Effector CD8-positive, alpha-beta T cell (primary cell): ENCODE data around the gene XYLB.
"Not testable (repeated sequence)": the region's sequence is repeated elsewhere in the genome, so short reads cannot be mapped to it uniquely, and the experiment has no call there.

Experiments used
- DNase-seq: peaks from one replicate; lab custom pipeline; 2025; lab: John Stamatoyannopoulos, UW
- total RNA-seq, 4 experiments: gene quantifications; one replicate each; lab custom pipeline; 2026; lab: John Stamatoyannopoulos, UW

The XYLB gene
- 0.18 to 0.97 (median 0.62) reads per million in 4 experiments for total RNA-seq

DNA sequence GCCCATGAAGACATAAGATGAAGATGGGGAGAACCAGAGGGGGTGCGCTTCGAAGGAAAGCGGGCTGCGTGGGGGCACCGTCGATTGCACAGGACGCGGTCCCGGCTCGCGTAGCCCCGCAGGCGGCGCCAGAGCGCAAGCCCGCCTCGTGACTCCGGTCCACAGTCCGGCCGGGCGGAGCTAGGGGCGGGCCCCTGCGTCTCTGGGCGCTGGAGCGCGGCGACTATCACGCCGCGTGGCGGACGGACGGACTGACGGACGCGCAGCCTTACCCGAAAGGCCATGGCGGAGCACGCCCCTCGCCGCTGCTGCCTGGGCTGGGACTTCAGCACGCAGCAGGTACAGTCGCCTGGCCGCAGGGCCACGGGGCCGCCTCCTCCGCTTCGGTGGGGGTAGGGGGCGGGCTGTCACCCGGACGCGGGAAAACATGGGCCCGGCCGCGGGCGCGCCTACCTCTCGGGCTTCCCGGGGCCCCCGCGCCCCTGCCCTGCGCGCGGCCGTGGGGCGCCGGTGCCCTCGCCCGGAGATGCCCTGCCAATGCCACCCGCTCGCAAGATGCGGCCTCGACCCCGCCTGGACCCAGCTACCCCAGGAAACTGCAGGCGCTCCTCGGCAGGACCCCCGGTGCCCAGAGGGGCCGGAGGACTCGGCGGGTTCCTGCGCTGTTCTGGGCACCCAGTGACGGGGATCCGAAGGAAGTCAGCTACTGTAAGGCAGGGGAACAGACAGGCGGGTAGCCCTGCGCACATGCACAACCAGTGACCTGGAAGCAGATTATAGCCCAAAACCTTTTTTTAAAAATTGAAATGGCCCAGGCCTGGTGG, at the start of gene XYLB:
Gene XYLB (plus strand): TSS at position 199 of the 824 bp plus-strand sequence. CDS start 84 bp downstream, at position 283.
- peak; percentile 51 for DNase-seq

DNA sequence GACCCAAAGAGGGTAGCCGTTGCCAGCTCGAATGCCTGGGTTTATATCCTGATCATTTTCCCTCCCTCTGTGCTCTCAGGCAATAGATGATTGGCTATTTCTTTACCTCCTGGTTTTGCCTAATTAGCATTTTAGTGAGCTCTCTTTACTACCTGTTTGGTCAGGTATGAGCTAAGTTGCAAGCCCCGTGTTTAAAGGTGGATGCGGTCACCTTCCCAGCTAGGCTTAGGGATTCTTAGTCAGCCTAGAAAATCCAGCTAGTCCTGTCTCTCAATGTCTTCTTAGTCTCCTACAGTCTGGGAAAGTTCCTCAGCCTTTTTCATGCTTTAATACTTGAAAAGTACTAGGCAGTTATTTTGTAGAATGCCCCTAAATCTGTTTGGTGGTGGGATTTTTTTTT, 49.5 kb upstream of the XYLB start:
- not testable (repeated sequence) for DNase-seq

DNA sequence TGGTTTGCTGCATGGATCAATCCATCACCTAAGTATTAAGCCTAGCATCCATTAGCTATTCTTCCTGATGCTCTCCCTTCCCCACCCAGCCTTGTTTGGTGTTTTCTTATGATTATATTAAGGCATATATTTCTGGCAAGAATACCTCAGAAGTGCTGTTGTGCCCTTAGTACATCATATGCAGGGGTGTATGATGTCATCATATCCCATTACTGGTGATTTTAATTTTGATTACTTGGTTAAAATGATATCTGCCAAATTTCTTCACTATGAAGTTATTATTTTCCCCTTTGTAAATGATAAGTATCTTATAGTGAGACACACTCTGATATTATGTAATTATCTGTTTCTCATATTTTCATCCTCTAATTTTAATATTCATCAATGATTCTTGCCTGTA, 49.0 kb upstream of the XYLB start:
- DNase-seq = no peak

DNA sequence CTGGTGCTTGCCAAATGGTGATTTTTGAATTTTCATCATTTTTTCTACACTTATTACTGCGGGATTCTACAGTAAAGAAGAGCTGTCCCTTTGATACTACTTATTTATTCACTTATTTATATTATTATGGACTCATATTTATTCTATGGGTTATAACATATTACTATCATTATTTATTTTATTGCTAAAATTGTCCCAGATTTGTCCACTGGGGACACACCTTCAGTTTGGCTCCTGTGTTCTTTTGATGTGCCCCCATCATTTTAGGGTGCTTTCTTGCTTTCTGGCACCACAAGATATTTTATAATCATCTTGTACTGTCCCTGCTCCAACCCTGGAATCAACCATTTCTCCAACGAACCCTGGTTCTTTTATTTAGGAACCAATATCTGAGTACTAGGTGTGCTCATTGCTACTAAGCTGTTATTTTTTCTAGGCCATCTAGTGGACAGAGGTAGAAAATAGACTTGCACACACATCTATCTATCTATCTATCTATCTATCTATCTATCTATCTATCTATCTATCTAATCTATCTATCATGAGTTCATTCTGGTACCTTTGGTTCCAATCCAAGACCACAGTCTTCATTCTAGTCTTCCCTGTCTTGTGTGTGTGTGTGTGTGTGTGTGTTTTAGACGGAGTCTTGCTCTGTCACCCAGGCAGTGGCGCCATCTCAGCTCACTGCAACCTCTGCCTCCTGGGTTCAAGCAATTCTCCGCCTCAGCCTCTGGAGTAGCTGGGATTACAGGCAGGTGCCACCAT, 48.5 kb upstream of the XYLB start:
- no peak for DNase-seq

DNA sequence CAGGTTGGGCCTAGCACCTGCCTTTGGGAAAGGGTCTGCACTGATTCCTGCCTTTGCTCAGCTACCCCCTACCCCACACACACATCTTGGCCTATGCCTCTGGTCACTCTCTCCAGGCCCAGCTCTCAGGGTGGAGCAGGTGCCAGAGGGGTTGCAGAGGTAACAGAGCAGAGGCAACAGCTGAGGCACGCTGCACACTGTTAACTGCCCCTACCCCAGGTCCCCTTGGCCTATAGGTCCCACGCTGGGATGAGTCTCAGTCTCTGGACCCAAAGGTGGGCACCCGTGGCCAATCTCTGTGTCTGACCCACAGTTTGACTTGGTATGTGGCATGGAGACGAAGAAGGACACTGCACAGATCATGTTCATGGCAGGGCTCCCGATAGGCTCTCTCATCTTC, 39.6 kb upstream of the XYLB start:
- DNase-seq = no peak

DNA sequence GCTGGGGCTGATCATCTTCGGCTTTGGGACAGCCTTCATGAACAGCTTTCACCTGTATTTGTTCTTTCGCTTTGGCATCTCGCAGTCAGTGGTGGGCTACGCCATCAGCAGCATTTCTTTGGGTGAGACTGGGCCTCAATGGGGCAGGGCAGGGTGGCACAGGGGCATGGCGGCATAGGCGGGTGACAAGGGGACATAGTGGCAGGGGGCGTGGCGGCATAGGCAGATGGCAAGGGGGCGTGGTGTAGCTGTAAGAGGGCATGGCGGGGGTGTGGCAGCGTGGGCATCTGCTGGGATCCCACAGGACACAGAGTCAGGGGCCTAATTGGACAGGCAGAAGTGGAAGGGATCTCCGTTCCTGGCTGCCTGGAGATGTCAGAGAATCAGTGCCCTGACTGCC, 39.0 kb upstream of the XYLB start:
- no peak for DNase-seq

DNA sequence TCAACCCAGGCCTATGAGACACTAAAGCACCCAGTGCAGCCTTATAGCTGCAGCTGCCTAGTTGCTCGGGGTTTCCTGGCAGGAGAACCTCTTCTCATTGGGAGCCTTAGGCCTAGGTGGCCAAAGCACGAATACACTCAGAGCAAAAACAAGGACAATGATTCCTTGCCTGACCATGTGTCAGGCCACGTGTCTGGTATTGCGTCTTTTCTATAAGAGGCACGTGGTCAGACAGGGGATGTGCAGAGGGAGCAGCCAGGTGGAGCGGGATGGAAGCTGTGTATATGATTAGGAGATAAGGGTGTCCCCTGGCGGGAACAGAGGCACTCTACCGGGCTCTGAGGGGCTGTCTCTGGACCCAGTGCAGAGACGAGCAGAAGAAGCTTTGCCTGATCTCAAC, 38.1 kb upstream of the XYLB start:
- no peak for DNase-seq

DNA sequence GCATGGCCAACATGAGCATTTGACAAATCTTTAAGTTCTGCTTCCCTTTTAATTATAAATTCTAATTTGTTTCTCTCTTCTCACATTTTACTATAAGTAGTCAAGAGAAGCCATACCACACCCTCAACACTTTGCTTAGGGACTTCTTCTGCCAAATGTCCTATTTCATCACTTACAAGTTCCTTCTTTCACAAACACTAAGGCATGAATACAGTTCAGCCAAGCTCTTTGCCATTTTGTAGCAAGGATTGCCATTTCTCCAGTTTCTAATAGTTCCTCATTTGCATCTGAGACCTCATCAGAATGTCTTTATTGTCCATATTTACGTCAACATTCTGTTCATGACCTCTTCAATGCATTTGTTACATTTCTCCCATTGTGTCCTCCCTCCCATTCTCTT, 35.1 kb upstream of the XYLB start:
- no peak for DNase-seq

DNA sequence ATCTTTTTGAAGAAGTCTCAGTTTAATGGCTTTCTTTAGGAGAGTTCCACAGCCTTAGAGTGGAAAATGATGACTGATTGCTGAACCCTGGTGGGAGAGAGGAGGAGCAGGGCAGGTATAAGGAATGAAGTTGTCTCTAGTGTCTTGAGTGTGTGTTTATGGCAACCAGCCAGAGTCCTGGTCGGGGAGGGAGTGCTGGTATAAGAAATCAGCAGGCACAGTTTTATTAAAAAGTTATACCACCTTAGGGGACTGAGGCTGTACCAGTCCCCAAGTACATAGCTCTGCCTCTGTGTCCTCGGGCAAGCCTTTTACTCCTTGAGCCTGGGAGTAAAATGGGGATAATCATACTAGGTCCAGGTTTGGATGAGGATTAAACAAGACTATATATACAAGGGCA, 34.6 kb upstream of the XYLB start:
- DNase-seq = no peak

DNA sequence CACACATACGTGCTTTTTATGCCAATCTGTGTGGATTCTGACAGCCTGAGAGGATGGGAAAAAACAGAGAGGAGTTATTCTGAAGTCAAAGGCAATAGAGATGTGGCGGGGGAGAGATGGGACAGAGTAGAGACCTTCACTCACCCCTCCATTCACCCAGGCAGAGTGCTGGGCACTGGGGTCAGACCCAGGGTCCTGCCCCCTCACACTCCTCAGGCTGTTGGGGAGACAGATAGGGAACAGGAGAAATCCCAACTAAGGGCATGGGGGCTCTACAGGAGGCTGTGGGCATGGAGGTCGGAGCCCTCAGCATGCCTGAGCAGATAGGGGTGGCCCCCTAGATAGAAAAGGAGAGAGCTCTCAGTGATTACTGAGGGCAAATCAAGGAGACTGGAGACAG, 34.2 kb upstream of the XYLB start:
- no peak for DNase-seq

DNA sequence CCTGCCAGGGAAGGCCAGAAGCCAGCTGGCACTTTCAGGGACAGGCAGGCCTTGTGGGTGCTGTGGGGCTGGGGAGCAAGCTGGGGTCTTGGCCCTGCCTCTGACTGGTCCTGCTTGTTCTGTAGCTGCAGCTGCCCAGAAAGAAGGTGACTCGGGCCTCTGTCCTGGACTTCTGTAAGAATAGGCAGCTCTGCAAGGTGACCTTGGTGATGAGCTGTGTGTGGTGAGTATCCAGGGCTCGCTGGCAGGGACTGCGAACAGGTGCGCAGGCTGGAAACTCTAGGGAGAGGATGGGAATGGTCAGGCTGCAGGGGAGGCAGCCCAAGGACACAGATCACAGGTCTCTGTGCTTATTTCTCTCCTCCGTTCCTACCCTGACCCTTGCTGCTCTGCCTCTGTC, 33.3 kb upstream of the XYLB start:
- no peak for DNase-seq

DNA sequence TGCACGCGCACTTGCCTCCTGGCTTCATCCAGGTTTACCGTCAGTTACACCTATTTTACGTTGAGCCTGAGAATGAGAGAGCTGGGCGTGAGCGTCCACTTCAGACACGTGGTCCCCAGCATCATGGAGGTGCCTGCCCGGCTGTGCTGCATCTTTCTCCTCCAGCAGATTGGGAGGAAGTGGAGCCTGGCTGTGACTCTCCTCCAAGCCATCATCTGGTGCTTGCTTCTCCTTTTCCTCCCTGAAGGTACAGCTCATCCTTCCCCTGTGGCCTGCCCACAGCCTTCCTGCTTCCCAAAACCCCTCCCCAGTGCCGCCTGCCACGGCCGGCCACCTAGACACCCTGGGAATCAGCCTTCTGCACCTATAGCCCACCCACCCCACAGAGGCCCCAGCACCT, 32.9 kb upstream of the XYLB start:
- no peak for DNase-seq

DNA sequence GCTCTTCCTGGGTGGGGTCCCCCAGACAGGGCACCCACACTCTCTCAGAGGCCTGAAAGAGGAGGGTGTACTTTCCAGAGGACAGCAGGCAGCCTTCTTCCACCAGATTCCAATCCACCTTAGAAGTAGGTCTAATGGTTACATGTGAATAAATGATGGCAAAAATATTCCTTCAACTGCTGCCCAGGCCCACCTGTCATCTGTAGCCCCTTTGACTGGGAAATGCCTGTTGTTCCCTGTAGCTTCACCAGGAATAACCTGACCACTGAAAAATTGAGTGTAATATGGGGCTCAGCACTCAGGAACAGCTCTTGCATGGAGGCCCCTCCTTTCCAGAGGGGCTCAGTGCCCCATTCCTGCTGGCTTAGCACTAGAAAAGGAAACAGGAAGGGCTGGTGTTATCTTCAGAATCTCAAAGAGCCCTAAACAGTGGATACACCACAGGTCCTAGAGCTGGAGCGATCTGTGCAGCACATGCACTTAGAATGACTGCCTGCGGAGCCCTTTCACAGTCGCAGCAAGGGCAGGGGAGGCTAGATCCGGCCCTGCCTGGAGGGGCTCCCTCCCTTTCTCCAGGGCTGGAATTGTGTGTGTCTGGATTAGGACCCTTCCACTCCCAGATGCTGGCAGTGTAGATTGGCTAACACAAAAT, 32.3 kb upstream of the XYLB start:
- DNase-seq = no peak

DNA sequence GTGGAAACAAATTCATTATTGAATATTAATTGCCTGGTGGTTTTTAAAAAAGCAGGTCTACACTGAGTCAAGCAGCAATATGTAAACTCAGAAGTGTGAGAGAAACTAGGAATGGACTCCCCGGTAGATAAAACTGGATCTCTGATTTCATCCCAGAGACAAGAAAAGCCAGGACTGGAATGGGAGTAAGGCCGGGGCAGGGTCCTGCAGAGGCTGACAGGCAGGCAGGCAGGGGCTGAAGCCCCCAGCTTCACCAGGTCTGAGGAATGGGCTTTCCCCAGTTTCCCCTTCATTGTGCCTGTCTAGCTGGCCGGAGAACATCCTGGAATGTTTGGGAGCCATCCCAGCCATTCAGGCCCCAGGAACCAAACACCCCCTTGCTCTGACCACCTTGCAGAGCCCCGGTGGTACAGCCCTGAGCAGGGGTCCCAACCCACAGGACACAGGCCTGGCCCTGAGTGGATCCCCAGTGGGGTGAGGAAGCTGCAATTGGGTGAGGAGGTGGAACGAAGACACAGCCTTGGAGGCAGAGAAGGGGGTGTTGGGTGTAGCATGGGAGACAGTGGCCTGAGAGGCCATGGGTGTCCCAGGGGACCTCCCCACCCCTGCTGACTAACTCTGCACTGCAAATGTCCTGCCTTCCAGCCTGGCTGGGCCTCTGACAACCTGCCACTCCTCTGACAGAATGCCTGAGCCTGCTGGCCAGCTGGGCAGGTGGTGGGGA, 31.7 kb upstream of the XYLB start:
- no peak for DNase-seq

DNA sequence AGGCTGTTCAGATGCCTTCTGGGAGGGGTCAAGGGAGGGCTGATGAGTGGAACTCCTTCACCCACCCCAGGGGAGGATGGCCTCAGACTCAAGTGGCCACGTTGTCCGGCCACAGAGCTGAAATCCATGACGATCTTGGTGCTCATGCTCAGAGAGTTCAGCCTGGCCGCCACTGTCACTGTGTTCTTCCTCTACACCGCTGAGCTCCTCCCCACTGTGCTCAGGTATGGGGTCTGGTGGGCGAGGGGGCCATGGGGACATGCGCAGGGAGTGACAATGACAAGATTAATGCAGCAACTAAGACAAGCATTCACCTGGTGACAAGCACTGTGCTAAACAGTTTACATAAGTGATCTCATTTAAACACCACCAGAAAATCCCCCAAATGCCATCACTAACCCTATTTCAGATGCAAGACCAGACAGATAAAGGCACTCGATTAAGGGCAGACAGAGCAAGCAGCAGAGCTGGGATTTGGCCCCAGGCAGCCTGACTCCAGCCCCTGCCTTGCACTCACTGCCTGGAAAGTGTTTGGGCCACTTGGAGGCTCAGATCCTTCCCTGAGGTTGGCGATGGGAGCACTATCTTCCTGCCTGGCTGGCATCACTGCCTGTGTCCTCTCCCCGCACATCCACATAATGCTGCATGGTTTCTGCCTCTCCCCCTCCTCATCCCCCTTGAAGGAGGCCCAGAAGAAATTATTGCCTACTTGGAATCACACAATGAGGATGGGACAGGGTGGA, 30.9 kb upstream of the XYLB start:
- no peak for DNase-seq

DNA sequence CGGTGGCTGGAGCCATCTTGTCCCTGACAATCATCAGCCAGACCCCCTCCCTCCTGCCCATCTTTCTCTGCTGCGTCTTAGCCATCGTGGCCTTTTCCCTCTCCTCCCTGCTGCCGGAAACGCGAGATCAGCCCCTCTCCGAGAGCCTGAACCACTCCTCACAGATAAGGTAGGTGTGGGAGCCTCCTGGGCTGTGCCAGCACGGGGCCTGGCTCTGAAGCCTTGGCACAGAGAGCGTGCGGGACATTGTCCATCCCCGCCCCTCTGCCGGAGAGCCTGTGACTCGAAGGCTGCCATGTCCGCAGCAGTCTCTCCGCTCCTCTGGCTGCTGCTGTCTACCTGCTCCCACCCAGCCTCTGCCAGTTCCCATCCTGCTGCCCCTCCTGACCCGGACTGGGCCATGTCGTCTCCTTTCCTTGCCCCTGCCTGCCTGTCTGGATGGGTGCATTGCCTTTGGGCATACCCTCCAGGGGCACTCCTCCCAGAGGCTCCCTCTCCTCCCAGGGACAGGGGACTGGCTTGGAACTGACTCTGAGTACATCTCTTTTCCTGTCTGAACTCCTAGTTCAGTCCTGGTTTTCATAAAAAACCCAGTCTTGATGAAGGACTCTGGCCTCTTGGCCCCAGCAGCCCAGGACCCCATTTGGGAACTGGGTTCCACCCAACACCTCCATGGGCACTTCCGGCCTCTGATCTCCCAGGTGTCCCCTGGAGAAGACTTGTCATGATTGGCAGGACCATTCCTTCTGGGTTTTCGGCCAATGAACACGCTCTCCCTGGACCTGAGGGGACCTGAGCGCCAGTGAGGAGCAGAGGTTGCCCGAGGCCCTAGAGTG, 30.0 kb upstream of the XYLB start:
- no peak for DNase-seq

DNA sequence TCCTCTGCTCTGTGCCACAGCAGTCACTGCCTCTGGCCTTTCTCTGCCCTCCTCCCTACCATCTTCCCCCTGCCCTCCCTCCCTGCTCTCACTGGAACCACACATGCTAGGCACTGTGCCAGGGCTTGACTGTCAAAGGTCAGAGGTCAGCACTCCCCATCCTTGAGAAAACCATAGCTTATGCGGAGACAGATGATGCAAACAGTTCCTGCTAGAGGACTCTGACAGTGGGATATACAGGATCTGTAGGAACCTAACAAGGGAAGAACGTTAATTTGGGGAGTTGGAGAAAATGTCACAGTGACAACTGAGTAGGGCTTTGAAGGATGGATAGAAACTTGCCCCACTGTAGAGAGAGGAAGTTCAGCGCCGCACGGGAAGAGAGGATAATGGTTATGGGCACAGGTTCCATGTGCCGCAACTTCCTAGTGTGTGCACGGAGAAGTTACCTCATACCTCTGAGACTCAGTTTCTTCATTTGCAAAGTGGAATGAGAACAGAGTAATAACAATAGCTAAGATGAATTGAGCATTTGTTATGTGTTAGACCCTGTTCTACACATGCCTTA, 29.3 kb upstream of the XYLB start:
- DNase-seq = no peak

DNA sequence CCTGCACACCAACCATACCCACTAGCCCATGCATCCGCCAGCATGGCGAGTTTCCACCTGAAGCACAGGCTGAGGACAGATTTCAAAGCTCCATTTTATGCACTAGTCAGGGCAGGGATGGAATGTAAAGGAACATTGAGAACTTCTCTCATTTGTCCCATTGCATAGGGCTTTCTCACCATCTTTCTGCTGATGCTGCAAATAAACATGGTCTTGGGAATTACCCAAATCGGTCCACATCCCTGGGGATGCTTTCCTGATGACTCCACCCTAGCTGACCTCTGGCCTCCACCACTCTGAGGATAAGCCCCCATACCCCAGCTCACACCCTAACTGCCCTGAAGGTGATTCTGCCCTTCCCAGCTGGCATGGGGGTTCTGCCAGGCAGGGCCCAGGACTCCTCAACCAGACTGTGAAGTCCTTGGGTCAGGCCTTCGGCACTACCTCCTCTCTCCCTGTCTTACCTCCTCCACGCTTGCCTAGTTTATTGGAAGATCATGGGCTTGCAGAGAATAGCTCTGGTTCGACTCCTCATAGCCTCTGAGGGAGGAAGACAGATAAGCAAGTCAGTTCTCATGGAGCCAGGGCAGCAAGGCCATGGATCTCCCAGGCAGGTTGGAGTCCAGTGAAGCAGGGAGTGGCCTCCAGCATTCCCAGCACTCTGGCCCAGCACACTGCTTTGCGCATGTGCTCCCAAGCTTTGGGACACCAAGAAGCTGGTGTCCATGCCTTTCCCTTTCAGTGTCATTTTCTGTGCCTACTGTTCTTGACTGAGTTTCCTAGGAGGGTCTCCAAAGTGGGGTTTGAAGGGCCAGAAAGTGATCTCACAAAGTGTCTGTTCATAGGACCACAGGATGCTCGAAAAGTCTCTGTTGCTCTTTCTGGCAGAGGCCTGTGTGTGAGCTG, 27.6 kb upstream of the XYLB start:
- no peak for DNase-seq

DNA sequence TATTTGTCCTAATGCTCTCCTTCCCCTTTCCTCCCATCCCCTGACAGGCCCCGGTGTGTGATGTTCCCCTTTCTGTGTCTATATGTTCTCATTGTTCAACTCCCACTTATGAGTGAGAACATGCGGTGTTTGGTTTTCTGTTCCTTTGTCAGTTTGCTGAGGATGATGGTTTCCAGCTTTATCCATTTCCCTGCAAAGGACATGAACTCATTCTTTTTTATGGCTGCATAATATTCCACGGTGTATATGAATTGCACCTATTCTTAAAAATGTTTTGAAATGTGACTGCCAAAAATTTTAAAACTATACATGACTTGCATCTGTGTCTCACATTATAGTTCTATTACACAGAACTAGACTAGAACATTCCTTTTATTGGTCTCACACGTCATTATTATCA, 25.9 kb upstream of the XYLB start:
- DNase-seq = not testable (repeated sequence)
